C4-2B (cell line): ENCODE measurements around the gene MYPN.

ENCODE experiments used
- ZFX ChIP-seq: fragments of 450-650 bp; IDR thresholded peaks from 2 replicates; pipeline ENCODE4 v1.6.1; 2017
- TF ChIP-seq, protein P1 (sequence below): fragments of 450-650 bp; conservative IDR thresholded peaks from 2 replicates; pipeline ENCODE4 v1.5.1; 2017; ENCODE audit warnings: mild to moderate bottlenecking

DNA sequence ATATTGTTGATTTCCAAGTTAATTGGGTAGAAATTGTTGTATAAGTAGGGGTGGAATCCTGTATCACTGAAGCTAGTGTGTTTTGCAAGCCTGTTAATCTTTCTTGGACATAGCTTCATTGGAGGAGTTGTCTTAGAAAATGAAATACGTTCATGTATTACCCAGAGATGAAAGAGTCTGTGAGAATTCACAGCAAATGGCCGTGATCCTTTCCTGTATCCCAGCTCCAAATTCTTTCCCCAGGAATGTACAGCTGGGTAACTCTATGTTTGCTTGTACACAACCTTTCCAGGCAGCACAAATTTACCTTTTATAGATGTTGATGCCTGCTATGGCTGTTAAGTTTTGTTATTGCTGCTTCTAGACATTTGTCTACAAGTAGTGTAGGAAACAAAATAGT lies 18.7 kb downstream of the MYPN start:
- TF ChIP-seq, protein P1, sequence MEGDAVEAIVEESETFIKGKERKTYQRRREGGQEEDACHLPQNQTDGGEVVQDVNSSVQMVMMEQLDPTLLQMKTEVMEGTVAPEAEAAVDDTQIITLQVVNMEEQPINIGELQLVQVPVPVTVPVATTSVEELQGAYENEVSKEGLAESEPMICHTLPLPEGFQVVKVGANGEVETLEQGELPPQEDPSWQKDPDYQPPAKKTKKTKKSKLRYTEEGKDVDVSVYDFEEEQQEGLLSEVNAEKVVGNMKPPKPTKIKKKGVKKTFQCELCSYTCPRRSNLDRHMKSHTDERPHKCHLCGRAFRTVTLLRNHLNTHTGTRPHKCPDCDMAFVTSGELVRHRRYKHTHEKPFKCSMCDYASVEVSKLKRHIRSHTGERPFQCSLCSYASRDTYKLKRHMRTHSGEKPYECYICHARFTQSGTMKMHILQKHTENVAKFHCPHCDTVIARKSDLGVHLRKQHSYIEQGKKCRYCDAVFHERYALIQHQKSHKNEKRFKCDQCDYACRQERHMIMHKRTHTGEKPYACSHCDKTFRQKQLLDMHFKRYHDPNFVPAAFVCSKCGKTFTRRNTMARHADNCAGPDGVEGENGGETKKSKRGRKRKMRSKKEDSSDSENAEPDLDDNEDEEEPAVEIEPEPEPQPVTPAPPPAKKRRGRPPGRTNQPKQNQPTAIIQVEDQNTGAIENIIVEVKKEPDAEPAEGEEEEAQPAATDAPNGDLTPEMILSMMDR, result no peak
- no peak for TF ChIP-seq ZFX
